T-helper 1 cell treated with Interleukin-12 subunit alpha and Interleukin-12 subunit beta and Interleukin-4 antibody, amounts not matched to agents 30 ng/mL and 1 ng/mL, for 36 hours (primary cell): ENCODE results near the gene FAM13A. TPM values are rescaled to one million over a fixed set of nuclear protein-coding genes. Genes with fewer than 3 reads are reported as not detected.
"Not testable (repeated sequence)": the region's sequence is repeated elsewhere in the genome, so short reads cannot be mapped to it uniquely, and the experiment has no call there.

Experiments used
- intact Hi-C: fragments of 100-400 bp; cut with micrococcal nuclease; formaldehyde crosslinking; loops from one replicate; pipeline ENCODE4 v1.15.1; 2024
- total RNA-seq: library from RNA; stranded (reverse); gene quantifications from 2 replicates; pipeline ENCODE4 v1.2.3, GENCODE V29; 2022

Gene FAM13A
- total RNA-seq, 1 donor from 2014 or later = 16.6 TPM

DNA sequence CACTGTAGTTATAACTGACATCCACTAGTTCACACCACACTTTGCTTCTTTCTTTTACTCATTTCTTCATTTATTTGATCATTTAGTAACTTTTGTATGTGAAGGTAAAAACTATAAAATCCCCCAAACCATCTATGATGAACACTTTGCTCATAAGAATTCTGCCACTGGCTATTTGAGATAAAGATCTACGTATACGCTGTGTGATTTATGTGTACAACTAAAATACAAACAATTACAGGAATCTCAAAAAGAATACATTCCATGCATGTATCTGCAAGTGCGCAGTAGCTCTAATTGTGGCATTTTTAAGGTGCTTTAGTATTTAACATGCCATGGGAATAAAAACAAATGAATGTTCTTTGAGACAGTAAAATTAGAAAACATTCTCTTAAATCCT is 202.5 kb downstream of the FAM13A start:
- intact Hi-C loops = no loop called here

DNA sequence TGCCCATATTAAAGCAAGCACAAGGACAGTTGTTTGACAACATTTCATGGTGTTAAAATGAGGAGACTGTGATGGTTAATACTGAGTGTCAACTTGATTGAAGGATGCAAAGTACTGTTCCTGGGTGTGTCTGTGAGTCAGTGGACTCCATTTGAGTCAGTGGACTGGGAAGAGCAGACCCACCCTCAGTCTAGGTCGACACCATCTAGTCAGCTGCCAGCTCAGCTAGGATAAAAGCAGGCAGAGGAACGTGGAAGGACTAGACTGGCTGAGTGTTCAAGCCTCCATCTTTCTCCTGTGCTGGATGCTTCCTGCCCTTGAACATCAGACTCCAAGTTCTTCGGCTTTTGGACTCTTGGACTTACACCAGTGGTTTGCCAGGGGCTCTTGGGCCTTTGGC is 203.4 kb downstream of the FAM13A start:
- intact Hi-C loops = not testable (repeated sequence)

DNA sequence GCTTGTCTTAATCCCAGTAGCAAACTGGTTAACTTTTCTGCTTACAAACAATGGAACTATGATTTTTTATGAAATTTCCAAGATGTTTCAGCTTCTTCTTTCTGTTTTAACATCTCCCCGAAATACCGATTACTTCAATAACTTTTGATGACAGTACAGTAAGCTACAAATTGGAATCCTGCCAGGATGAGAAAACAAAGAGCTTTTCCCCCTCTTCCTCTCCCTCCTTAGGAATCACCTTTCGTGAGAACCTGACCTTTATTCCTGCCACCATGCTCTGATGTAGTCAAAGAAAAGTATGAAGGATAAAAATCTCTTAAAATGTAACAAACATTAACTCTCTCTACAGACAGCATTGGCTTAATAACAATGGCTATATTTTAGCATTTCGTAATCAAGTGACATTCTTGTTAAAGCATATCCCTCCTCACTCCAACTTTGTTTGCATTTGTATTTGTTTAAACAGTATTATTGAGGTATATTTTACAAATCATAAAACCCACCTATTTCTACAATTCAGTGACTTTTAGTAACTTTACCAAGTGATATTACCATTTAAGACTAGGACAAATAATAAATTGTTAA is 210.7 kb downstream of the FAM13A start:
- intact Hi-C loops = no loop called here

DNA sequence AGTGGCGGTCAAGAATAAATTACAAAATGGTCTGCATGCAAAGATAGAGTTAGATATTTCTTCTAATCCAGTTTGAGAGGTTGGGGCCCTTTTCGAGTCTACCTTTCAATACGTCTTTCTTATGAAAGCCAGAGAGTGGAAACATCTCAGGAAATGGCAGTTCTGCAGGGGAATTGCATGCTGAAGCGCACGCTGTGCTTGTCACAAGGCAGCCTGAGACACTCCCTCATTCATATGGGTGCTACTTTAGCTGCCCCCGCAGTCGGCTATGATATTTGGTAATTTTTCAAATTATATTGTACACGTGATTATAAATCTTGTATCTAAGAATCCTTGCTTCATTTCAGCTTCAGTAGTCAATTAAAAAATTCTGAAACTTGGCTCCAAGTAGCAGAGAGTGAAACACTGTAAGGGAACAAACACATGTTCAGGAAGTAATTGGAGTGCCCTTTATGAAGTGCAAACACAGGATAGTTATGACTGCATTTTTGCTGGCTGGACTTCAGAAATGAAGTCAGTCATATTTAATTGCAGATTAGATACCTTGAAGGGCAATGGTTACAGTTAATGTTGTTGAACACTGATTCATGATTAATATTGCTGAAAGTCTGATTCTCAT is 213.8 kb downstream of the FAM13A start:
- intact Hi-C loops = no loop called here

DNA sequence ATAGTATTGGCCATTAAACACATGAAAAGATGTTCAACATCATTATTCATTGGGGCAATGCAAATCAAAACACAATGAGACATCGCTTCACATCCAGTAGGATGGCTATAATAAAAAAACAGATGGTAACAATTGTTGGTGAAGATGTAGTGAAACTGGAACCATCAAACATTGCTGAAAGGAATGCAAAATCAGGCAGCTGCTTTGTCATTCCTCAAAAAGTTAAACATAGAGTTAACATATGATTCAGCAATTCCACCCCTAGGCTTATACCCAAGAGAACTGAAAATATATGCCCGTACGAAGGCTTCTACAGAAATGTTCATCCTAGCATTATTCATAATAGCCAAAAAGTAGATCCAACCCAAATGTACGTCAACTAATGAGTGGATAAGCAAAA is 215.3 kb downstream of the FAM13A start:
- intact Hi-C loops = no loop called here

DNA sequence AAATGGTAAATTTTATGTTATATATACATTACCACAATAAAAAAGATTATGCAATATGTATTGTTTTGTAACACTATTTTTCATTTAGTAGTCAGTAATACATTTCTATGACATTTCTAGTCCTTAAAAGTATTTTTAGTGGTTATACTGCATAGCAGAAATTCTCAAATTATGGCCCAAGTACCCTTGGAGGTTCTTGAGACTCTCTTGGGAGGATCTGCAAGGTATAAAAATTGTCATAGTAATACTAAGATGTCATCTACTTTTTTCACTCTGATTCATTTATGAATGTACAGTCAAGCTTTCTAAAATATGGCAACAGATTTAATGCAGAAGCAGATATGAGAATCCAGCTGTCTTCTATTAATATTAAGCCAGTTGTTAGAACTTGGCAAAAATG is 220.8 kb downstream of the FAM13A start:
- intact Hi-C loops = no loop called here

DNA sequence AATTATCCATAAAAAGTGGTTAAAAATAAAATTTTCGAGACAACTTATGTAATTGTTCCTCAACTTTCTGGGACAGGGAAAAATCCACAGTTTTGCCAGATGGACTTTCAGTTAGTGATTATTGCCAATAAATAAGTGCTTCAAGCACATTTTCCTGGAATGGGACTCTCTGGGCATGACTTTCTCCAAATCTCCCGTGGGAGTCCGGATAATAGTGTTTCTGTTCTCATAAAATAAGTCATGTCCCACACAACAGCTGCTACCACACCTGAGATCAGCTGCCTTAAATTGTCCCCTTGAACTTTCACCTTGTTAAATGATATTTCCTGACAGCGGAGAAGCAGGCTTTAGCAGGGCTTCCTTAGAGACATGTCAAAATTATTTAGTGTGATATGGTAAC is 226.0 kb downstream of the FAM13A start:
- intact Hi-C loops = no loop called here

DNA sequence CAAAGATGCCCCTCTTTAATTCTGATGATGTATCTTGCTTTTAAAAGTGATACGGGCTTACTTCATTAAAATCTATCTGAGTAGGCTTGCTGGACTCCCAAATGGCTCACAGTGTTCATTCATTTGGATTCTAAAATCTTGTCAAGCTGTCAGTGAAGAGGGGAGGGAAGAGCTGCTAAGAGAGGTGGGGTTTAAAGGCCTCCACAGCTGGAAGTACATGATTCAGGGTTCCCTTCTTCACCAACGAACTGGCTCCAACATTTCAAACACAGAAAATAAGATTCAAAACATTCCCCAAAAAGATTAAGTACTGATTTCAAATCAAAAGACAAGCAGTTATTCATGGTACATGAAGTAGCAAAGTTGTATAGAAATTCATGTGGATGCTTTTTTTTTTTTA is 226.4 kb downstream of the FAM13A start:
- intact Hi-C loops = no loop called here

DNA sequence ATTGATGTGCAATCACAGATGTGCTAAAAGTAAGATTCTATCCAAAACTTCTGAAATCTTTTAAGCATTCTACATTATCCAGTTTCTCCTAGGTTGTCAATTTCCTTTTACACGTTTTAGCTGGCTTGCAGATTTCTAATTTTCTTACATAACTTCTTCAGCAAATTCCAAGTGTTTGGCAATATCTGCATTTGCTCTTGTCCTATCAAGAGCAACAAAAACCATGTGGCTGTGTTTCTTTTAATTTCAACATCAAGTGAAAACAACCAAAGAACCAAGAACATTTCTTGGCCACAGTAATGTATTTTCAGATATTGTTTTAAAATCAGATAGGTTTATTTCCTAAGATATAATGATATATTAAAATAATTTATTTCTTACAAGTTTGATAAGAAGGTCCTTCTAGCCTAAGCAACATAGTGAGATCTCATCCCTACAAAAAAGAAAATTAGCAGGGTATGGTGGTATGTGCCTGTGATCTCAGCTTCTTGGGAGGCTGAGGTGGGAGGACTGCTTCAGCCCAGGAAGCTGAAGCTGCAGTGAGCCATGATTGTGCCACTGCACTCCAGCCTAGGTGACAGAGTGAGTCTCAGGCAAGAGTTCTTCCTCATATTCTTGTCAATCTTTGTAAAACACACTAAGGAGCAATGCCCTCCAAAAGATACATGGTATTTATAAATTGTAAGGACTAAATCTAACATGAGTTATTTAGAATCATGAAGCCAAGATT is 228.0 kb downstream of the FAM13A start:
- intact Hi-C loops = no loop called here

DNA sequence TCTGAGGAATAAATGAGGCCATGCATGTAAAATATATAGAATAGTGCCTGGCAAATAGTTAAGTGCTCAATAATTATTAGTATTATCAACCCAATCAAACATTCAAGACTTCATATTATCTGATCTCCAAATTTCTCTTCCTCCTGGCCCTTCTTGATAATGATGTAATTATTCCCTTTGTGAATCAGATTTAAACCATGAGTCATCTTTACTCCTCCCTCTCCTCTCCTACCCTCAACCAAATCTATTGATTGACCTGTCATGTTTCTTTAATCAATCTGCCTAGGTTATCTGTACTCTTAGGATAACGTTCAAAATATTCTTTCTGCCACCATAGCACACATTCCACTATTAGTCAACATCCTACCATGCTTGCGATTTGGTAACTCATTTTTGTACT is 229.5 kb downstream of the FAM13A start:
- intact Hi-C loops = no loop called here

DNA sequence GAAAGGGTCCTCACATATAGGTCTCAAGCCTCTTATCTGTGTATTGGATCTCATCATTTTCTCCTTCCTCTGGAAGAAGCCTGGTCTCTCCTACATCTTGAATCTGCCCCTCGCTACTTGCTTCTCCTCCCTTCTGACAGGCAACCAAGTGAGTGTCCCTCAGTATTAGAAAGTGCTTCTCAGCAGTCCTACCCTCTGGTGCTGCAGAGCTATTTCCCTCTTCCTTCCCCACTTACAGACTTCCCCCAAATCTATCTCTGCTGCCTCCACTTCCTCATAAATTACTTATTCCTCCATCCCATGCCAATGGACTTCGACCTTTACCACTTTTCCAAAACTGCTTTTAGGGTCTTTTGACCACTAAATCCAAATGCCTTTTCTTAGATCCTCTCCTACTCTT is 230.2 kb downstream of the FAM13A start:
- intact Hi-C loops = no loop called here

DNA sequence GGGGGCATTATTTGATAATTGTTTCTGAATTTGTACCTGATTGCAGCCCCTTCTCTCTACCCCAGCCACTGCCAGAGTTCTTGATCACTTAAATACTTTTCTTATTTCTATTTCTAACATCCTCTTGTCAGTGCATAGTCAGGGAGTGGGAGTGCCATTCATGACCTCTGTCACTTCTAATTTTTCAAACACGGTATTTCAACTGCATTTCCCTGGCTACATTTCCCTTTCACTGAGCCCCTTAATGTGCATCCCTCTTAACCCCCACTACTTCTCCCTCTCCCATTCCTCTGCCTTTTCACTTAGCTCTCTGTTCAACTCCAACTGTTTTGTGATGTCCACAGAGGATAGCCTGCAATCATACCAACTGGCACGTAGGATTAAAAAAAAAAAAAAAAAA is 231.1 kb downstream of the FAM13A start:
- intact Hi-C loops = loop anchor here (2.0 kb wide), 1 partner anchor 1003 kb away; no protein-coding TSS in a partner anchor

DNA sequence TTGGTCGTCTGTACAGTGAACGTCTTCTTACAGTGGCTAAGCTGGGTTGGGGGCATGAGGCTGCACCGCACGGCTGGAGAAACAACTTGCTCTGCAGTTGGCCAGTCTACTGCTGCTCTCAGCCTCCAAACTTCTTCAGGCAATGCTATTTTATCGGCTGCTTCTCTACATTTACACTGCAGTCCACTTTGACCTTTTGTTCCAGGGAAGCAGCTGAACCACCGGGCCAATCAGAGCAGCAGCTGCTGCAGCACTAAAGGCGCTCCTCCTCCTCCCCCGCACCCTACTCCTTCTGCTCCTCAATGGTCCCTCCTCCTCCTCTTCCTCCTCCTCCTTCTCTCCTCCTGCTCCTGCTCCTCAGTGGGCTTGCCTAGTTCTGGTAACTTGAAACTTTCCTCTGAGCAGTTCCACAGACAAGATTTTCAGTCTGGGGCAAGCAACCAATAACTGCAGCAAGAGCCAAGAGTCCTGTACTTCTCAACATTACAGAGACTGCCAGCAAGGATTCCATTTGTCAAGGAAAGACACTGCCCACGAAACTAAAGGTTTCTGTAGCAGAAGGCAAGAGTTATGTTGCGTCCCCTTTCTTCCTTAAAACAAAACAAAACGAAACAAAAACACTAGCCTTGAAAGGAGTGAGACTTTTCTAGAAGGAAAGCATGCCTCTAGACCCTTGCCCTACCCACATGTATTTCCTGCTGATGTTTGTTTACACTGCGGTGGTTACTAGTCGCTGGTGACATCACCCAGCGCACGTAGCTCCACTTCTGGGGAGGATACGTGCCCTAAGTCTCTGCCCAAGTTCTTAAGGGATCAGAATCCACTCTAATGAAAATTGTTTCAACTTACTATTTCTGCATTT is 233.7 kb downstream of the FAM13A start:
- intact Hi-C loops = loop anchor here (1.0 to 5.0 kb wide), 21 partner anchors 20 to 1886 kb away; partner anchors contain the start of genes AFF1, HERC5, NAP1L5 and NUDT9

DNA sequence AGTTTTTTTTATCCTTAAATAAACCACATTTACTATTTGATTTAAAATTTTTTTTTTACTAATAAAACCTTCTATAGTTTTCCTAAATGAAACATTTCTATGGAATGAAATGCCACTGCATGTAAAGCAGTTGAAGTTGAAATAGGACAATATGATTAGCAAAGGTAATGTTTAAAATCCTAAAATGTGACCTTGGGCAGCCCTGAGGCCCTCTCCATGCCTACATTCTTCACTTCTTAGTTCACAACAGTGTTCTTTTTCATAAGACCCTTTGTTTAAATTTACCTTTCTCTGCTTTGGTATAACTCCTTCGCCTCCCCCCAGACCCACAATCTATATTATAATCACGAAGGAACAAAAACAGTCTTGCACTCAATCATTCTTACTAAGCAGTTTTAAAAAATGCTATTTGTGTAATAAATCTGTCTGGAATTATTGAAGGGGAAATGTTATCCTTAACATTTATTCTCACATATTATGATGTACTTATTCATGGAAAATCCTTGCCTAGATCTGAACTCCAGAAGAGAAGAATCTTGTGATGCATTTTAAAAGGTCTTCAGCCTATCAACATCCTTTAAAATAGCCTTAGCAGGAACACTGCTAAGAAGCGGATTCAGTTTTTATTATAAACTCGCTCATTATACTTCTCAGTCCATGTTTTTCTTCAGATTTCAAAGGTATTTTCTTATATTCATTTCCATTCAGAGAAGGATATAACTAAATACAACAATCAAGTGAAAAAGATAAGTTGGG is 234.8 kb downstream of the FAM13A start:
- intact Hi-C loops = loop anchor here (2.0 to 5.0 kb wide), 9 partner anchors 140 to 1885 kb away; partner anchors contain the start of genes AFF1, NUDT9 and PKD2

DNA sequence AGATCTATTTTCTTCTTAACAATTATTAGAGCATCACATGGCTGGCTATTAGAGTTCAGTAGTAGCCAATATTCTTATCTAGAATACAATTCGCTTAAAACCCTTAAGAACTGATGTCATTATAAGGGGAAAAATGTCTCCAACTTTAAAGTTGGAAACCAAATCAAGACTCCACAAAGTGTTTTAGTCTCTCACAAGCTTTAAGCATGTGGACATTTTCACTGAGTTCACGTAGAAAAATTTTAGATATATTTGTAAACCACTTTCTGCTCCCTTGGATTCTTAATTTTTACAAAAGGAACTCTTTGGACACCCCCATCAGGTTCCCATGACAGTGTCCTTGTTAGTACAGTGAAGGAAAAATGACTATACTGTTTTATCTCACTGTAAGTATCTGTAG is 235.5 kb downstream of the FAM13A start:
- intact Hi-C loops = loop anchor here (5.0 kb wide), 5 partner anchors 141 to 1884 kb away; partner anchors contain the start of genes AFF1, NUDT9 and PKD2

DNA sequence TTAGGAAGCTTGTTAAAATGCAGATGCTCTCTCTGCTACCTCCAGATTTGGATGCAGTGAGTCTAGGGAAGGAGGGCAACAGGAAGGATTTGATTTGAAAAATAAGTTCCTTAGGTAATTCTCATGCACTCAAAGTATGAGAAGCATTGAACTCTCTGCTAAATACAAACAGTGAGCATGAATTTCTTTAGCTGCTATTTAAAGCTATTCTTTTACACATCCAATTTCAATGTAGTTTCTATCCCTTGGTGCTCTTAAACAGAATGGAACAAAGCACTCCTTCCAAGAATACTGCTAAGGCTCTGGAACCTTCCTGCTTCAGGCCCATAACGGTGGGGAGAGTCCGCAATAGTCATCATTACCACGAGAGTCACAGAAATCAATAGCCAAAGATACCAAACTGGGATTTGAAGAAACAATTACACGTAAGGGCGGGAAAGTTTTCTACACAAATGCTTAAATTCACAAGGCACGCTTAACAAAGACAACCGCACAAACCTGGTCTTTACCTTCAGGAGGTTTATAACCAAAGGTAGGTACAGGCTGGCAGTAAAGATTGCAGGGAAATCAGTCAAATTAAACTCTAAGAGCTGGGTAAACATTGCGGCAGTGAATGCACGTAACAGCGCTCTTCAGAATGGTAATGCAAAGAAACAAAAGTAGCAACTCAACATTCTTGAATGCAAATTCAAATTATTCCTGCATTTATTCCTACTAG is 236.1 kb downstream of the FAM13A start:
- intact Hi-C loops = loop anchor here (5.0 kb wide), 5 partner anchors 141 to 1884 kb away; partner anchors contain the start of genes AFF1, NUDT9 and PKD2

DNA sequence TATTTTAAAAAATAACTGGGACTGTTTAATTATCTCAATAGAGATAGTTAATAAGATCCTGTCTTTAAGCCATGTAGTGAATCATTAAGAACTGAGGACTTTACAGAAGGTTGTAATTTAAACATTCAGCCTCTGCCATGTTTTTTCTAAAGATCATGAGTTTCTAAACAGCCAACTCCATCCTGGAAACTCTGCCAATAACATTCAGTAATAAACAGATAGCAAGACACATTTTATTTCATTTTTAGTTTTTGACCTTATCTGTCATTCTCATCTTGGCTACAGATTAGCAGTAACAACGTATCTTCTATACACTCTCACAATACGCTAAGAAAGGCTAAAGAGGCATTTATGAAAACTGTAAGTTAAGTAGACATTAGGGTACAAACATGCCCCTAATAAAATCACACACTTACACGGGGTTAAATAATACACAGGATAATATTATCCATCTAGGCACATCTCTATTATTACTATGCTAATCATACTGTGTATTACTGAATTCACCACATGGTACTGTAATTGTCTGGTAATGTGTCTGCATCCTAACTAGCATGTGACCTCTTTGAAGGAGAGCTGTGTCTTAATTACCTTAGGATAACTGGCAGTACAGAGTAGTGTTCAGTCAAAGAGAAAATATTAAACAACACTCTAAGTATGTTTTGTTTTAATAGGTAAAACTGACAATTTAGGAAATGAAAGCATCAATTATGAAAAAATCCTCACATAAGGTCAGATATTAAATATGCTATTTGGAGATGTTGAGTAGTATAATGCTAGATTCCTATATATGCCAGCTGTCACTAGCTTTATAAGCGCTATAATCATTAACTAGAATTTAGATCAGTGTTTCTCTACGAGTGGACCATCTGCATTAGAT is 236.9 kb downstream of the FAM13A start:
- intact Hi-C loops = loop anchor here (1.0 to 5.0 kb wide), 6 partner anchors 142 to 1883 kb away; partner anchors contain the start of genes AFF1, NUDT9, PKD2 and TIGD2

DNA sequence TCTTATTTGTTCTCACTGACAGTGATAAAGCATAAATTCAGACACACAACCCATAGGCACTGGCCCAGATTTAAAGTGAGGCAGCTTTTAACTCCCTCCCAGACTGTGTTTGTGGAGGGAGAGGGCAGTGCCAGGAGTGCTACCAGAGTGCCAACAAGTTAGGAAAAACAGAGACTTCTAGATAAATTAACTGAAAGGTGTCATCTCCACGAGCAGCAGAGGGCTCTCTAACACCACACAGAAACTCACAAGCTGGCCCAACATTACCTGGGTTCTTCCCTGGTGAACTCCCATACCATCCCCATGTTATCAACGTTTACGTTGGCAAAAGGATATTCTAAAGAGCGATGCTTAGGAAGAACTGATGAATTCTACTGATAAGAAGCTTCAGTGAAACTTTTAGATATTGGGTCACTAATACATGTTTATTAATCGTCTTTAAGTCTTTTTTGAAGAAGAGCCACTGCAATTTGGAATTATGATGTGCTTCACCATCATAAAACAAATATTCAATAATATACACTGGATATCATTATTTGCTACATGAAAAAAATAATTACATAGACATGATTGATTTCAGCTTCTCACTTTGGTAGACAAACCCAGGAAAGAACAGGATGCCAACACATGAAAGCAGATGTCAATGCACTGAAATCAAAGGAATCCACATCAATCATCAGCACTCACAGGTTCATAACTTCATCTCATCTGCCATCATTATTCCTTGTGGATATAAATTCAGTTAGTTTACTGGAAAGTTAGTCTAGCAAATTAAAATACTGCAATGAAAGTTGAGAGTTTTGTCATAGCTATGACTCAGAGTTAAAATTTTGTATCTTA is 238.1 kb downstream of the FAM13A start:
- intact Hi-C loops = loop anchor here (1.0 kb wide), 4 partner anchors 205 to 293 kb away; partner anchors contain the start of gene TIGD2
